Measurements from ENCODE around the gene PIK3R6. TPM values are rescaled to one million over a fixed set of nuclear protein-coding genes. Genes with fewer than 3 reads are reported as not detected.
A peak's percentile ranks its signal among the peaks of the same experiment; 100 is the strongest.

PIK3R6 gene
- total RNA-seq, 2 donors from 2014 or later = 2.1 to 2.5 TPM

DNA sequence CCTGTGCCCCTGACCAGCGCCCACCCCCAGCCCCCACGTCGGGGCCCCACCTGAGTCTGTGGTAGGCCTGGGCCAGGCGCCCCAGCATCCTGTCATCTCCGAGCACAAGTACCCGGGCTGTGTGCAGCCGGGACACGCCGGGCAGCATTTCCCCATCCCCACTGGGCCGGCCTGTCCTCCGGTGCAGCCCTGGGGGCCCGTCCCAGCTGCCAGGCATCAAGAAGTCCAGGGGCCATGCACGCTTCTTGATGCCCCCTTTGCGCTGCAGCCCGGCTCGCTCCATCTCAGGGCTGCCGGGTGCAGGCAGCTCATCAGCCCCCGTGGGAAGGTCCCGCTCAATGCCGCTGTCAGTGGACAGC, 39.0 kb downstream of the PIK3R6 start:
- peak; percentile 45 for DNase-seq
- Histone ChIP-seq H3K9me3 (ENCODE audit: control insufficient read depth, low read length) (peaks cover 11% of the 10 kb centered on the region), H3K4me1 (ENCODE audit: control insufficient read depth, insufficient read depth, low read length) (no peaks in the 10 kb centered on the region), H3K27ac (ENCODE audit: low read depth, low read length) (no peak overlapping the region), H3K9ac (ENCODE audit: extremely low read depth, low read length, poor library complexity, severe bottlenecking) (no peak overlapping the region), H3K27me3 (ENCODE audit: control insufficient read depth, insufficient read depth, low read length, poor library complexity, severe bottlenecking) (no peaks in the 10 kb centered on the region), H3K4me3 (ENCODE audit: low read length) (no peak overlapping the region), H3K36me3 (ENCODE audit: control insufficient read depth, insufficient read depth, low read length) (no peaks in the 10 kb centered on the region)
- TF ChIP-seq, protein P1, sequence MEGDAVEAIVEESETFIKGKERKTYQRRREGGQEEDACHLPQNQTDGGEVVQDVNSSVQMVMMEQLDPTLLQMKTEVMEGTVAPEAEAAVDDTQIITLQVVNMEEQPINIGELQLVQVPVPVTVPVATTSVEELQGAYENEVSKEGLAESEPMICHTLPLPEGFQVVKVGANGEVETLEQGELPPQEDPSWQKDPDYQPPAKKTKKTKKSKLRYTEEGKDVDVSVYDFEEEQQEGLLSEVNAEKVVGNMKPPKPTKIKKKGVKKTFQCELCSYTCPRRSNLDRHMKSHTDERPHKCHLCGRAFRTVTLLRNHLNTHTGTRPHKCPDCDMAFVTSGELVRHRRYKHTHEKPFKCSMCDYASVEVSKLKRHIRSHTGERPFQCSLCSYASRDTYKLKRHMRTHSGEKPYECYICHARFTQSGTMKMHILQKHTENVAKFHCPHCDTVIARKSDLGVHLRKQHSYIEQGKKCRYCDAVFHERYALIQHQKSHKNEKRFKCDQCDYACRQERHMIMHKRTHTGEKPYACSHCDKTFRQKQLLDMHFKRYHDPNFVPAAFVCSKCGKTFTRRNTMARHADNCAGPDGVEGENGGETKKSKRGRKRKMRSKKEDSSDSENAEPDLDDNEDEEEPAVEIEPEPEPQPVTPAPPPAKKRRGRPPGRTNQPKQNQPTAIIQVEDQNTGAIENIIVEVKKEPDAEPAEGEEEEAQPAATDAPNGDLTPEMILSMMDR (conservative IDR thresholded peaks at IDR 0.05) = no peak
- WGBS, 2 experiments (ENCODE audit: insufficient coverage in 1 of 2, insufficient read length in 1 of 2) = 87 to 95% methylated on average over 8 to 20 of the region's 20 CpGs
- H3K27me3 Mint-ChIP-seq (ENCODE audit: insufficient read depth) = no peaks in the 10 kb centered on the region
- peaks cover 2% of the 10 kb centered on the region for H3K9me3 Mint-ChIP-seq
- no peaks in the 10 kb centered on the region for H3K36me3 Mint-ChIP-seq (ENCODE audit: low read depth)
- H3K4me1 Mint-ChIP-seq = peaks cover 1% of the 10 kb centered on the region
- no peak overlapping the region for H3K27ac Mint-ChIP-seq
- no peak overlapping the region for H3K4me3 Mint-ChIP-seq

- Histone ChIP-seq H3K27ac (ENCODE audit: low read depth, low read length) (no peak overlapping the region), H3K9ac (ENCODE audit: extremely low read depth, low read length, poor library complexity, severe bottlenecking) (no peak overlapping the region), H3K4me1 (ENCODE audit: control insufficient read depth, insufficient read depth, low read length) (no peaks in the 10 kb centered on the region), H3K9me3 (ENCODE audit: control insufficient read depth, low read length) (peaks cover 11% of the 10 kb centered on the region), H3K36me3 (ENCODE audit: control insufficient read depth, insufficient read depth, low read length) (no peaks in the 10 kb centered on the region), H3K27me3 (ENCODE audit: control insufficient read depth, insufficient read depth, low read length, poor library complexity, severe bottlenecking) (no peaks in the 10 kb centered on the region), H3K4me3 (ENCODE audit: low read length) (no peak overlapping the region)
- H3K27ac Mint-ChIP-seq = no peak overlapping the region
- no peaks in the 10 kb centered on the region for H3K36me3 Mint-ChIP-seq (ENCODE audit: low read depth)
- peak; percentile 43 for DNase-seq
- TF ChIP-seq, protein P1 (conservative IDR thresholded peaks at IDR 0.05) = no peak
- H3K27me3 Mint-ChIP-seq (ENCODE audit: insufficient read depth) = peaks cover 4% of the 10 kb centered on the region
- WGBS, 2 experiments (ENCODE audit: insufficient coverage in 1 of 2, insufficient read length in 1 of 2) = 93 to 95% methylated on average over 9 to 19 of the region's 19 CpGs
- H3K4me3 Mint-ChIP-seq = no peak overlapping the region
- H3K4me1 Mint-ChIP-seq = peaks cover 1% of the 10 kb centered on the region
- peaks cover 2% of the 10 kb centered on the region for H3K9me3 Mint-ChIP-seq
Observed at GRCh38 chr17:8826808-8827435, 40.6 kb downstream of the PIK3R6 start.

DNA sequence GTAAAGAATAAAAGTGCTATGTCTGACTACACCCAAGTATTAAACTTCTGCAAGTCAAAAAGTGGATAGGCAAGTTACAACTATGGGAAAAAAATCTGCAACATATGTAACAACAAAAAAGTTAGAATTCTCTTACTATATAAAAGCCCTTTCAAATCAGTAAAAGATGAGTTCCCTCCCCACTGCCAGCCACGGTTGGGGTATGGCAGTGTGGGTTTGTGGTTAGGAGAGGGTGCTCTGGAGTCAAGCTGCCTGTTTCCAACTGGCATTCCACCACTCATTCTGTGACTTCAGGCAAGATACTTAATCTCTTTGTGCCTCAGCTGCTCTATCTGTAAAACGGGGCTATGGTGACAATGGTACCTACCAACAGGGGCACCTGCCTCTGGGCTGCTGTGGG, 41.7 kb downstream of the PIK3R6 start:
- Histone ChIP-seq H3K27me3 (ENCODE audit: control insufficient read depth, insufficient read depth, low read length, poor library complexity, severe bottlenecking) (no peaks in the 10 kb centered on the region), H3K4me1 (ENCODE audit: control insufficient read depth, insufficient read depth, low read length) (no peaks in the 10 kb centered on the region), H3K9ac (ENCODE audit: extremely low read depth, low read length, poor library complexity, severe bottlenecking) (no peak overlapping the region), H3K9me3 (ENCODE audit: control insufficient read depth, low read length) (peaks cover 11% of the 10 kb centered on the region), H3K36me3 (ENCODE audit: control insufficient read depth, insufficient read depth, low read length) (no peaks in the 10 kb centered on the region), H3K4me3 (ENCODE audit: low read length) (no peak overlapping the region), H3K27ac (ENCODE audit: low read depth, low read length) (no peak overlapping the region)
- peaks cover 1% of the 10 kb centered on the region for H3K4me1 Mint-ChIP-seq
- 83 to 95% methylated on average over 1 to 2 of the region's 2 CpGs for WGBS, 2 experiments (ENCODE audit: insufficient coverage in 1 of 2, insufficient read length in 1 of 2)
- no peaks in the 10 kb centered on the region for H3K36me3 Mint-ChIP-seq (ENCODE audit: low read depth)
- no peak overlapping the region for H3K4me3 Mint-ChIP-seq
- no peak for DNase-seq
- H3K9me3 Mint-ChIP-seq = peaks cover 2% of the 10 kb centered on the region
- peaks cover 4% of the 10 kb centered on the region for H3K27me3 Mint-ChIP-seq (ENCODE audit: insufficient read depth)
- no peak overlapping the region for H3K27ac Mint-ChIP-seq
- TF ChIP-seq, protein P1 (conservative IDR thresholded peaks at IDR 0.05) = no peak
